Caco-2 (cell line): ENCODE data around the gene GMNC. TPM values are rescaled to one million over a fixed set of nuclear protein-coding genes. Genes with fewer than 3 reads are reported as not detected.

Experiments
- BruUV-seq: library from RNA; stranded (reverse); fragments of 400-500 nt; replicated peaks from 2 replicates; lab custom pipeline; 2021; lab: Mats Ljungman, UMichigan
- CTCF ChIA-PET: fragments of 300-600 bp; sonication (Branson Sonifier 250); formaldehyde crosslinking; loops from one replicate; lab custom pipeline; 2022; ENCODE audit warnings: antibody characterized with exemption; lab: Charles Lee
- POLR2A ChIA-PET: fragments of 300-600 bp; sonication (Branson Sonifier 250); formaldehyde crosslinking; loops from one replicate; lab custom pipeline; 2022; ENCODE audit warnings: antibody characterized with exemption; lab: Charles Lee
- DNase-seq, 2 experiments: peaks; one replicate each; pipeline versions ENCODE4 v3.0.0 to v3.0.0-alpha.2; 2020 to 2022
- H3K27me3 ChIP-seq: replicated peaks from 2 replicates; pipeline ENCODE4 v1.6.0; 2011; ENCODE audit warnings: low read length; ENCODE audit not compliant: control insufficient read depth, insufficient read depth
- H3K36me3 ChIP-seq: 2 replicates; pipeline ENCODE4 v1.5.1; 2011; ENCODE audit warnings: low read length; ENCODE audit not compliant: control insufficient read depth, insufficient read depth
- H3K4me1 ChIP-seq: fragments of 250-450 bp; sonication (Bioruptor Pico); 2 replicates; pipeline ENCODE4 v1.5.1; 2020; ENCODE audit warnings: mild to moderate bottlenecking
- H3K4me3 ChIP-seq: 2 replicates; pipeline ENCODE4 v1.5.1; 2011; ENCODE audit warnings: low read depth, mild to moderate bottlenecking, control low read depth, low read length
- H3K9me3 ChIP-seq: fragments of 250-450 bp; sonication (Bioruptor Pico); 2 replicates; pipeline ENCODE4 v1.5.1; 2020; ENCODE audit warnings: mild to moderate bottlenecking, moderate library complexity
- H3K27ac Mint-ChIP-seq: one replicate; pipeline ENCODE4 v1.8.0; 2022; ENCODE audit warnings: mixed read lengths; ENCODE audit not compliant: unreplicated experiment
- H3K27me3 Mint-ChIP-seq: one replicate; pipeline ENCODE4 v1.8.0; 2022; ENCODE audit warnings: mixed read lengths; ENCODE audit not compliant: insufficient read depth, unreplicated experiment
- H3K36me3 Mint-ChIP-seq: one replicate; pipeline ENCODE4 v1.8.0; 2022; ENCODE audit warnings: mild to moderate bottlenecking, mixed read lengths; ENCODE audit not compliant: insufficient read depth, unreplicated experiment
- H3K4me1 Mint-ChIP-seq: one replicate; pipeline ENCODE4 v1.8.0; 2022; ENCODE audit warnings: low read depth, mixed read lengths; ENCODE audit not compliant: unreplicated experiment
- H3K4me3 Mint-ChIP-seq: one replicate; pipeline ENCODE4 v1.8.0; 2022; ENCODE audit warnings: mild to moderate bottlenecking, moderate library complexity, mixed read lengths; ENCODE audit not compliant: unreplicated experiment
- H3K9me3 Mint-ChIP-seq: one replicate; pipeline ENCODE4 v1.8.0; 2022; ENCODE audit warnings: mixed read lengths; ENCODE audit not compliant: unreplicated experiment
- CTCF ChIP-seq, 2 experiments: fragments of 200-600 bp in 1 of 2; IDR thresholded peaks; 1 replicate in 1 of 2; 2 replicates in 1 of 2; pipeline versions ENCODE4 v1.5.1 to v1.8.0; 2011 to 2022; ENCODE audit warnings: antibody characterized with exemption in 1 of 2, control low read depth in 1 of 2, inconsistent platforms in 1 of 2, low read depth in 1 of 2, low read length in 1 of 2, mild to moderate bottlenecking in 1 of 2, moderate library complexity in 1 of 2; ENCODE audit not compliant: insufficient read depth in 1 of 2, severe bottlenecking in 1 of 2, unreplicated experiment in 1 of 2
- intact Hi-C: fragments of 100-400 bp; cut with micrococcal nuclease; formaldehyde crosslinking; loops from one replicate; pipeline ENCODE4 v1.10.0; 2022; ENCODE audit not compliant: unreplicated experiment
- total RNA-seq: library from RNA; stranded (reverse); gene quantifications from 2 replicates; pipeline ENCODE4 v1.2.3, GENCODE V29; 2022

The GMNC gene
- total RNA-seq, 1 experiment from 2014 or later, result not detected

GRCh38 chr3:190867071-190867470 is 4.6 kb upstream of the GMNC start:
- no peaks in the 10 kb centered on the region for H3K9me3 Mint-ChIP-seq
- no TSS peak for BruUV-seq
- POLR2A ChIA-PET, result no interaction called here

GRCh38 chr3:190865828-190866227 is 3.3 kb upstream of the GMNC start:
- intact Hi-C loops, result no loop called here
- BruUV-seq, result no TSS peak
- no peaks in the 10 kb centered on the region for H3K36me3 ChIP-seq
- peaks cover 14% of the 10 kb centered on the region for H3K27me3 Mint-ChIP-seq
- ChIA-PET CTCF (no interaction called here), POLR2A (no interaction called here)
- H3K27ac Mint-ChIP-seq, result no peak overlapping the region
- peaks cover 7% of the 10 kb centered on the region; the same call in 1 of the 2 replicates for H3K4me1 ChIP-seq
- H3K27me3 ChIP-seq, result no peaks in the 10 kb centered on the region
- no peaks in the 10 kb centered on the region for H3K9me3 ChIP-seq
- no peak for TF ChIP-seq CTCF (IDR thresholded peaks at IDR 0.05; ENCODE audit: insufficient read depth in 1 of 2, low read depth in 1 of 2, low read length in 1 of 2, severe bottlenecking in 1 of 2, unreplicated experiment in 1 of 2)
- H3K9me3 Mint-ChIP-seq, result no peaks in the 10 kb centered on the region
- no peak overlapping the region for H3K4me3 ChIP-seq
- peaks cover 15% of the 10 kb centered on the region for H3K4me1 Mint-ChIP-seq
- DNase-seq, result peak in 1 of 2 experiments; percentile 17
- H3K36me3 Mint-ChIP-seq, result no peaks in the 10 kb centered on the region
- no peak overlapping the region for H3K4me3 Mint-ChIP-seq

More at GRCh38 chr3:190867071-190867470, 4.6 kb upstream of the GMNC start:
- no peak for DNase-seq
- Histone ChIP-seq H3K4me1 (peaks cover 7% of the 10 kb centered on the region; the same call in 1 of the 2 replicates), H3K4me3 (no peak overlapping the region), H3K9me3 (no peaks in the 10 kb centered on the region), H3K36me3 (no peaks in the 10 kb centered on the region), H3K27me3 (no peaks in the 10 kb centered on the region)
- Mint-ChIP-seq H3K27me3 (peaks cover 11% of the 10 kb centered on the region), H3K4me1 (peaks cover 12% of the 10 kb centered on the region), H3K27ac (no peak overlapping the region), H3K36me3 (no peaks in the 10 kb centered on the region), H3K4me3 (no peak overlapping the region)
- CTCF ChIA-PET, result no interaction called here
- intact Hi-C loops, result no loop called here
- TF ChIP-seq CTCF (IDR thresholded peaks at IDR 0.05; ENCODE audit: insufficient read depth in 1 of 2, low read depth in 1 of 2, low read length in 1 of 2, severe bottlenecking in 1 of 2, unreplicated experiment in 1 of 2), result no peak

GRCh38 chr3:190865419-190865818 is 2.9 kb upstream of the GMNC start:
- Mint-ChIP-seq H3K27ac (no peak overlapping the region), H3K9me3 (no peaks in the 10 kb centered on the region), H3K27me3 (peaks cover 15% of the 10 kb centered on the region), H3K4me3 (no peak overlapping the region), H3K4me1 (peaks cover 15% of the 10 kb centered on the region), H3K36me3 (no peaks in the 10 kb centered on the region)
- Histone ChIP-seq H3K27me3 (no peaks in the 10 kb centered on the region), H3K4me1 (peaks cover 7% of the 10 kb centered on the region; the same call in 1 of the 2 replicates), H3K9me3 (no peaks in the 10 kb centered on the region), H3K4me3 (no peak overlapping the region), H3K36me3 (no peaks in the 10 kb centered on the region)
- no peak for TF ChIP-seq CTCF (IDR thresholded peaks at IDR 0.05; ENCODE audit: insufficient read depth in 1 of 2, low read depth in 1 of 2, low read length in 1 of 2, severe bottlenecking in 1 of 2, unreplicated experiment in 1 of 2)
- DNase-seq, result no peak
- no TSS peak for BruUV-seq
- intact Hi-C loops, result no loop called here
- ChIA-PET POLR2A (no interaction called here), CTCF (no interaction called here)
